GM04503 (cell line): ENCODE results near the gene PDE6G.

Experiments used
- DNase-seq: peaks from one replicate; pipeline ENCODE4 v3.0.0-alpha.2; 2012; ENCODE audit warnings: low read depth

PDE6G gene

DNA sequence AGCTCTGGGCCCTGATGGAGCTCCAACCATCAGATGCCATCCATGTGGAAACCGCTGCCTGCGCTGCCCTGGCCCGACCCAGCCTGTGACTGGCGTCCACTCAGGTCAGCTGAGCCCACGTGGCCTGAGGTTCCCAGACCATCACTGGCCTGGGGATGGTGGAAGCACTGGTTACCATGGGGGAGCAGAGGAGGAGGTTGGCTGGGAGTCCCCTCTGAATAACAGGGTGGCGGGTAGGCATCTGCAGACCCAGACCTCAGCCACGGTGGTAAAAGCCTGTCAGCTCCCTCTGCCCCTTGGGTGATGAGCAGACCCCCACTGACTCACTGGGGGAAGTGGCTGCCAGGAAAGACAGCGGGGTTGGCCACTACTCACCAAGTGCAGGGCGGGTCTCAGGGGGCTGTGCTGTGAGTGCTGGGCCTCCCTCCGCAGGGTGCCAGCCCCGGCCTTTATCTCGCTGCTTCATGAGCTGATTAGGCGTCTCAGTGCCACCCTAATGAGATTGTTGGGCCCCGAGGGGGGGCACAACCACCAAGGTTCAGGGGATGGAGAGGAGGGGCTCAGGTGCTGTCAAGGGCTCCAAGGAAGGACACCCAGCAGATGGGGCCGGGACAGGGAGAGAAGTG is at the start of gene PDE6G:
TSS of gene PDE6G (minus strand) at position 425 of the 626 bp plus-strand sequence. CDS start 3,237 bp downstream, outside the sequence.
- DNase-seq: no peak

DNA sequence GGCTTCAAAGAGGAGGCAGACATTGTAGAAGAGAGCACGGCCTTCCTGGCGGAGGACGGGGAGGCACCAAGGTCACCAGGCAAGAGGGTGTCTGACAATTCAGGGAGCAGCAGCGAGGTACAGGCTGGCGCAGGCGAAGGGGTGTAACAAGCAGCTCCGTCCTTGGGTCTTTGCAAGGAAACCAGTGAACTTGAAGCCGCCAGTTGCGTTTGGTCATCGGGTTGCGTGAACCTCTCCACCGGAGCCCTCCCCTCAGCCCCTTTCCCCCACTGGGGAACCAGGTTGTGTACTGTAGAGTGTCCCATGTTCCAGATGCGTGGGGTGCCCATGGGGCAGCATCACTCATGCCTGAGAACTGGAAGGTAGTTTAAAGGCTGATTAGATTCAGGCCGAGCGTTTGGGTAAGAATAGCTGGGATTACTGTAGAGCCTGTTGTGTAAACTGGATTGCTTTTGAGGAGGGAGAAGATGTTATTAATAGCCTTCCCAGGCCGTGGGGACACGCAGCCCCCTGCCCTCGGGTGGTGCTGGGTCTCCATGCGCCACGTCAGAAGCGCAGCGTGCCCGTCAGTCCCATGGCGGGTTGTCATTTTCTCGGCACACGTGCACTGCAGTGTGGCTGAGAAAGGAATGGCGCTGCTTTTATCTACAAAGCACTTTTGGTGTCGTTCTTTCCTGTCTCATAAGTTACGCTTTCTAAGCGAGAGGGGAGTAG is 49.3 kb upstream of the PDE6G start:
- no peak for DNase-seq

DNA sequence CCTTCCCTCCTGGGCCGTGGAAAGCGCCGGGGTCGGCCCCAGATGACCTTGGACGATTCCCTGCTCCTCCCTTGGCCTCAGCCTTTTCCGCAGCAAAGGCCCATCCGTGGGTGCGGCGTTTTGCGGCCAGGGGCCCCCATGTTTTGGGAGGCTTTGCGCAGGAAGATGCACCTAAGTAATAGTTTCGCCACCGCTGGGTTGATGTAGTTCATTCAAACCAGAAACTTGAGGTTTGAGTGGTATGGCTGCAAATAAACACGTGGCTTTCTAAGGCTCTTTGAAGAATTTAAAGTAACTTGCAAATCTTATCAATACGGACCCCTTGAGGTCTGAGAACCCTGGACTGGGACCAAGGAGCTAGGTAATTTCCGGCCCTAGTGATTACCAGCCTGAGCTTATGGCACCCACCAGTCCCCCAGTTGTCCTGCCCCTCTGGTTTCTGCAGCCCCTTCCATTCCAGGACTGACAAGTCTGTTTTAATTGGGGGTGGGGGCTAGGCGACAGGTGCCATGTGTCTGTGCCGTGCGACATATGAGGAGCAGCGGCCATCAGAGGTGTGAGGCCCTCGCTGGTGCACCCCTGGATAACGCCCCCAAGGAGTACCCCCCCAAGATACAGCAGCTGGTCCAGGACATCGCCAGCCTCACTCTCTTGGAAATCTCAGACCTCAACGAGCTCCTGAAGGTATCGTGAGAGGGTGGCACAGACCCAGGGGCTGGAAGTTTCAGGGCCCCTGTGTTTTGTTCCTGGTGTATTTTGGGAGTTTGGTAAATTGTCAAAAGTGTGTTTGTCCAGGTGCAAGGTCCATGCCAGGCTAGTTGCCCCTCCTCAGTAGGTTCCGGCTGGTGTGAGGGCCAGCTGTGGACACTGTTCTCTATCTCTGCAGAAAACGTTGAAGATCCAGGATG is 47.7 kb upstream of the PDE6G start:
- DNase-seq: no peak

DNA sequence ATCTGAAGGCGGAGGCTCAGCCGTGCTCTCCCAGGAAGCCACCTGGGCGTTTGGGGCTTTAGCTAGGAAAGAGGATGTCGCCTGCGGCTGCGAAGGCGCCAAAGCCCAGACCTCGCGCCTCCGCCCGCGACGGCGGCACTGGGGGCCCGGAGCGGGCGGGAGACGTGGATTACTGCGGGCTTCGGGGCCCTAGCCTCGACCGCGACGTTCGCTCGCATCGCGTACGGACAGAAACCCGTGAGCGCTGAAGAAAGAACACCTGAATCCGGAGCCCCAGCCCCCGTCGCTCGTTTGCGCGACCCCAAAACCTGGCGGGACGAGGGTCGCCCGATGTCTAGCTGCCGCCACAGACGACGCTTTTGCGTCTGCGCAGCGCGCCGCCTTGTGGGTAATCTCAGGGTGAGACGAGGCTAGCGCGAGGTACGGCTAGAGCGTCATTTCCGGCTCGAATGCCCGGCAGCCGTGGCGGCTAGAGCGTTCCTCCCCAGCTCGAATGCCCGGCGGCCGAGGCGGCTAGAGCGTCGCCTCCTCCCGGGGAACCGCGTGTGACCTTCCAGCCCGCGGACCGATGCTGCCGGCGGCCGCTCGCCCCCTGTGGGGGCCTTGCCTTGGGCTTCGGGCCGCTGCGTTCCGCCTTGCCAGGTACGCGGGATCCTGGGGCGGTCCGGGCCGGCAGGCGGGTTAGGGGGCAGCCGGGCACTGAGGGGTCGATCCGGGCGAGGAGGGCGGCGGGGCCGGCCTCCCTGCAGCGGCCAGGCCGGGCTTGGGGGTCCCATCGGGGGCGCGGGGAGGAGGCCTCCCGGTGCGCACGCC is 46.8 kb upstream of the PDE6G start, which contains the start of gene MRPL12:
TSS of gene MRPL12 (plus strand) at position 434 of the 813 bp plus-strand sequence. CDS start at position 569, 135 bp downstream.
- peak; percentile 42 for DNase-seq

DNA sequence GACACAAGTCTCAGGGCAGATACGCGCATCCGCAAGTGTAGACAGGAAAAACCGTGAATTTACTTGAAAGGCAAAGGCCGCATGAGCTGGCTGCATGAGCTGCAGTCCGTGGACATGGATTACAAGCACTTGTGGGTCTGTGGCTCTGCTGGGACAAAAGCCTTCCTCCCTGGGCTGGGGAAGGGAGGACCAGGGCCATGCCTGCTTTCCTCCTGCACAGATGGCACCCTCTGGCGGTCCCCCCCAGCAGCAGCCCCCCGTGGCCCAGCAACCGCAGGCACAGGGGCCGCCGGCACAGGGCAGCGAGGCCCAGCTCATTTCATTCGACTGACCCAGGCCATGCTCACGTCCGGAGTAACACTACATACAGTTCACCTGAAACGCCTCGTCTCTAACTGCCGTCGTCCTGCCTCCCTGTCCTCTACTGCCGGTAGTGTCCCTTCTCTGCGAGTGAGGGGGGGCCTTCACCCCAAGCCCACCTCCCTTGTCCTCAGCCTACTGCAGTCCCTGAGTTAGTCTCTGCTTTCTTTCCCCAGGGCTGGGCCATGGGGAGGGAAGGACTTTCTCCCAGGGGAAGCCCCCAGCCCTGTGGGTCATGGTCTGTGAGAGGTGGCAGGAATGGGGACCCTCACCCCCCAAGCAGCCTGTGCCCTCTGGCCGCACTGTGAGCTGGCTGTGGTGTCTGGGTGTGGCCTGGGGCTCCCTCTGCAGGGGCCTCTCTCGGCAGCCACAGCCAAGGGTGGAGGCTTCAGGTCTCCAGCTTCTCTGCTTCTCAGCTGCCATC is 45.1 kb upstream of the PDE6G start:
- DNase-seq: no peak

DNA sequence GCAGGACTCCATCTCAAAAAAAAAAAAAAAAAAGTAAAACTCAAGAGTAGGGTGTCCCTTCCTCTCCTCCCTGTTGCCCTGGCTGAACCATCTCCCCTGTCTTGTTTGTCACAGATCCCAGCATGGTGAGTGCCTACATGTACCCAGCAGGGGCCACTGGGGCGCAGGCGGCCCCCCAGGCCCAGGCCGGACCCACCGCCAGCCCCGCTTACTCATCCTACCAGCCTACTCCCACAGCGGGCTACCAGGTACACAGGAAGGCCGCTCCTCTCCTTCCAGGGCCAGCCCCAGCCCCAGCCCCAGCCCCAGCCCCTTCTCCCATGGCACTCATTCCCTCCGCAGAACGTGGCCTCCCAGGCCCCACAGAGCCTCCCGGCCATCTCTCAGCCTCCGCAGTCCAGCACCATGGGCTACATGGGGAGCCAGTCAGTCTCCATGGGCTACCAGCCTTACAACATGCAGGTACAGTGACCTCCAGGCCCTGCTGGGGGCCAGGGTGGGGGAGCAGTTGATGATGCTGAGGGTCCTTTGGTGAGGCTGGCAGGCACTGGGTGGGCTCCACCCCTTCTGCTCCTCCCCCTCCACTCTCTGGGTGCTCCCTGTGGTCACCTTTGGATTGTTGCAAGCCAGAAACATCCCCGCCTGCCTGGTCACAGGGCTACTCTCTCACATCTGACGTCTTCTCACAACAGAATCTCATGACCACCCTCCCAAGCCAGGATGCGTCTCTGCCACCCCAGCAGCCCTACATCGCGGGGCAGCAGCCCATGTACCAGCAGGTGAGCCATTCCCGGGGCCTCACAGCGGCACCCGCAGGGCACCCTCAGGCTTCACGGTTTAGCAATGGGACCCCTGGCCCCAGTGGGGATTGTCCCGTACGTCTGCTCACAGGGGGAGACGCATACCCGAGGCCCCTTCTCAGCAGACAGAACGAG is 44.3 kb upstream of the PDE6G start:
- no peak for DNase-seq

DNA sequence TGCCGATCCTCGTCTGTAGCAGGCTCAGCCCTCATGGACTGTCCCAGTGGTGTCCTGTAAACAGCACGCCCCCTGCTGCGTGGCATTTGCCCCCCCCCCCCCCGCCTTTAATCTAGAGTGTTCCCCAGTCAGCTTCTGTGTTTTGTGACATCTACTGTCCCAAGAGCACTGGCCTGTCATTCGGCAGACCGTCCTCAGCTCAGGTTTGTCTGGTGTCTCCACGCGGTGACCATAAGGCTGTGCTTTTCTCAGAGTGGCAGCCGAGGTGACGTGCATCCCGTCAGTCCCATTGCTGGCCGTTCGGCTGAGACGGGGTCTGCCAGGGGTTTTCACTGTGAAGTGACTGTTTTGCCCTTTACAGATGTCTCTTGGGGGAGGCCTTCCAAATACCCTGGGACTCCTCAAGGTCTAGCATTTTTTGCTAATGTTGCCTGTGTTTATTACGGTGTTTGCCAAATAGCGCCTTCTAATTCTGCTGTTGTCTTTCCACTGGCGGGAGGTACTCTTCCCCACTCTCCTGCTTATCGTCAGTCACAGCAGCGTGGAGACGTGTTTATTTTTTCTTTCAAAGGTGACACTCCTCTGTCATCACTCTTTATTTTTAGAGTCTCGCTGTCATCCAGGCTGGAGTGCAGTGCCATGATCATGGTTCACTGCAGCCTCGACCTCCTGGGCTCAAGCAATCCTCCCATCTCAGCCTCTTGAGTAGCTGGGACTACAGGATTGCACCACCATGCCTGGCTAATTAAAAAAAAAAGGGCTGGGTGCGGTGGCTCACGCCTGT is 41.1 kb upstream of the PDE6G start:
- no peak for DNase-seq

DNA sequence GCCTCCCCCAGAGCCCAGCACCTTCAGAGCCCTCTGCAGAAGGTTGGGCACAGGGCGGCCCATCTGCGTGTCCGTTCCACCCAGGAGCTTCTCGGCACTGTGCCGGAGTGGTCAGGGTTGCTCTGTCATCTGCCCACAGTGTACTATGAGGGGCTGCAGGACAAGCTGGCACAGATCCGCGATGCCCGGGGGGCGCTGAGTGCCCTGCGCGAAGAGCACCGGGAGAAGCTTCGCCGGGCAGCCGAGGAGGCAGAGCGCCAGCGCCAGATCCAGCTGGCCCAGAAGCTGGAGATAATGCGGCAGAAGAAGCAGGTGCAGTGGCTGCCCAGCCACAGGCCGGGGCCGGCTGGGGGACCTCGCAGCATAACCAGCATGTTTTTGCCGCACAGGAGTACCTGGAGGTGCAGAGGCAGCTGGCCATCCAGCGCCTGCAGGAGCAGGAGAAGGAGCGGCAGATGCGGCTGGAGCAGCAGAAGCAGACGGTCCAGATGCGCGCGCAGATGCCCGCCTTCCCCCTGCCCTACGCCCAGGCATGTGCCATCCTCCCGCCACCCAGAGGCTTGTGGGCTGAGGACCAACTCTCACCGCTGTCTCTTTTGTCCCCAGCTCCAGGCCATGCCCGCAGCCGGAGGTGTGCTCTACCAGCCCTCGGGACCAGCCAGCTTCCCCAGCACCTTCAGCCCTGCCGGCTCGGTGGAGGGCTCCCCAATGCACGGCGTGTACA is 40.0 kb upstream of the PDE6G start:
- DNase-seq: no peak

DNA sequence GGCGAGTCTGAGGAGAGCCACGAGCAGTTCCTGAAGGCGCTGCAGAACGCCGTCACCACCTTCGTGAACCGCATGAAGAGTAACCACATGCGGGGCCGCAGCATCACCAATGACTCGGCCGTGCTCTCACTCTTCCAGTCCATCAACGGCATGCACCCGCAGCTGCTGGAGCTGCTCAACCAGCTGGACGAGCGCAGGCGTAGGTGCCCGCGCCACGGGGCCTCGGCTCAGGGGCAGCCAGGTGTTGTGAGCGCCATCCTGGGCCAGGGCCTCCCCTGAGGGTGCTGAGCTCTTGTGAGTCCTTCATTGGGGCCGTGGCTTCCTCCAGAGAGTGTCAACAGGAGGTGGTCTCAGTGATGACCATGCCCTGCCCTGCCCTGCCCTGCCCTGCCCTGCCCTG is 39.5 kb upstream of the PDE6G start:
- no peak for DNase-seq

DNA sequence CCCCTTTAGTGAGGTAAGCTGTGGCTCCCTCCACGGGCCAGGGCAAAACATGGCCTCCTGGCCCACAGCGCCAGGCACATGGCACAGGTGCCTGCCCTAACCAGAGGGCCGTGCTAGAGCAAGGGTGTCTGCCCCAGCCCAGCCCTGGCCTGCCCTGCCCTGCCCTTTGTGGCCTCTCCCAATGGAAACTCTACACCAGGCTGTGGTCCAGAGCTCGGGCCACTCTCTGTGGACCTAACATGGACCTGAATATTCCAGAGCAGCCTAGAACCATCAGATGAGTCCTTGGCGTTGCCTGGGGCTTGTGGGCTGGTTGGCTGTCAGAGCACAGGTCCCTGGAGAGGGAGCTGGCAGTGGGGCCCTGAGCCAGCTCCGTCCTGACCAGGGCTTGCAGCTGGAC is 38.9 kb upstream of the PDE6G start:
- DNase-seq: no peak

DNA sequence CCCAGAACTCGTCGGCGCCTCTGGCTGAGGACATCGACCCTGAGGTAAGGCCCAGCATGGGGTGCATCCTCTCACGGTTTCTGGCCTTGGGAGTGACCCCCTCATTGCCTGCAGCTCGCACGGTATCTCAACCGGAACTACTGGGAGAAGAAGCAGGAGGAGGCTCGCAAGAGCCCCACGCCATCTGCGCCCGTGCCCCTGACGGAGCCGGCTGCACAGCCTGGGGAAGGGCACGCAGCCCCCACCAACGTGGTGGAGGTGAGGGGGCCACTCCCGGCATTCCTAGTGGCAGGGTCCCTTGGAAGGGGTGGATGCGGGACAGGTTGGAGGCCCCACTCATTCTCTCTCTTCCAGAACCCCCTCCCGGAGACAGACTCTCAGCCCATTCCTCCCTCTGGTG is 38.5 kb upstream of the PDE6G start:
- no peak for DNase-seq

DNA sequence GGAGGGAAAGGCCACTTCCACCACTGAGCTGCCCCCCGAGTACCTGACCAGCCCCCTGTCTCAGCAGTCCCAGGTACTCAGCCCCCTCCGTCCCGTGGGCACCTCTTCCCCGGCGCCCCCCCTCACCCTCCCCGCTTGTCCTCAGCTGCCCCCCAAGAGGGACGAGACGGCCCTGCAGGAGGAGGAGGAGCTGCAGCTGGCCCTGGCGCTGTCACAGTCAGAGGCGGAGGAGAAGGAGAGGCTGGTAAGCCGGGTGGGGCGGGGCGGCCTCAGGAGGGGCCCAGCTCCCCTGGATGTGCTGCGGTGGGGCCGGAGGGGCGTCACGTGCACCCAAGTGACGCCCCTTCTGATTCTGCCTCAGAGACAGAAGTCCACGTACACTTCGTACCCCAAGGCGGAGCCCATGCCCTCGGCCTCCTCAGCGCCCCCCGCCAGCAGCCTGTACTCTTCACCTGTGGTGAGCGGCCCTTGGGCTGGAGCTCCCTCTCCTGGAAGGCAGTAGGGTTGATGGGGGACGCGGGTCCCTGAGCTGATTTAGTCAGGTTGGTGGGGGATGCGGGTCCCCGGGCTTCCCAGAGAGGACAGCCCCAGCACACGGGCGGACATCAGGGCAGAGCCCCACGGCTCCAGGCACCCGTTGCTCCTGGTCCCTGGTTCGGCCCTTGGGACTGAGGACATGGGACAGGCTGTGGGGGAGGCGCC is 37.3 kb upstream of the PDE6G start:
- DNase-seq: no peak

DNA sequence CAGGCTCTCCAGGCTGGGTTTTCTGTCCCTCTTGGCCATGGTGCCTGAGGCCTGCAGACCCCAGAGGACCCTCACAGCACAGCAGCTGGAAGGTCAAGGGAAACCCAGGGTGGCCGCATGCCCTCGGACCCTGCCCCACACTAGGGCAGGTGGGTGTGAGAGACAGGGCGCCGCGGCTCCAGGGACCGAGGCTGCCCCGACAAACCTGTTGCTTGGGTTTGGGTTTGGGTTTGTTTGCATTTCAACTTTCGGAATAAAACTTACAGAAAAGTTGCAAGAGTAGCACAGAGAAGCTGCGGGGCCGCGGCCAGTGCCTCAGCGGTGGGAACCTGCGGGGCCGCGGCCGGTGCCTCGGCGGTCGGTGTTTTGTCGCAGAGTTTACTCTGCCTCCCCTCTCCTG is 35.3 kb upstream of the PDE6G start:
- DNase-seq: no peak

DNA sequence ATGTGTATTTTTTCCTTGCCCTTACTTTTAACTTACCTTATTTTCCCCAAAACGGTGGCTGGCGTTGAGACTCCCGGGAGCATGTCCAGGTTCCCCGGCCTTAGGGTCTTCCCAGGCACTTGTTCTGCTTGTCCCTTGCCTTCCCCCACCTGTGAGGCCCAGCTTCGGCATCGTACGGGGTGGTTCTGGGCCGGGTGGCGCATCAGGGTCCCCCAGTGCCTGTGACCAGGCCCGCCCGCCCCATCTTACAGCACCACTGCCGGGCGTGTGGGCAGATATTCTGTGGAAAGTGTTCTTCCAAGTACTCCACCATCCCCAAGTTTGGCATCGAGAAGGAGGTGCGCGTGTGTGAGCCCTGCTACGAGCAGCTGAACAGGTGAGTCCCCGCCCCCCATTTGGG is 34.9 kb upstream of the PDE6G start:
- no peak for DNase-seq

DNA sequence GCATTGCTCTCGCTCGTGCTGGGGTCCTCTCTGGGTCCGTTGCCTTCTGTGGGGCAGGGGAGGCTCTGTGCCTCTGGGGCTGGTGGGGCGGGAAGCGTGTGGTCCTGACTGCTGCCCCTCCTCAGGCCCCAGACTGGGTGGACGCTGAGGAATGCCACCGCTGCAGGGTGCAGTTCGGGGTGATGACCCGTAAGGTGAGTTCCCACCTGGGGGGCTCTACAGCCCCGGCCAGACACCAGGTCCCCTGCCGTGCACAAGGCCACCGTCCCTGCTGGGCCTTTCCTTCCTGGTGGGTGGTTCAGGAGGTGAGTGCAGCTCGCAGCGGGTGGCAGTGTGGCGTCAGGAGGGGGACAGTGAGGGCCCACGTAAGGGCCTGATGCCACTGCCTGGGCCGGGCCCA is 34.2 kb upstream of the PDE6G start:
- DNase-seq: no peak

DNA sequence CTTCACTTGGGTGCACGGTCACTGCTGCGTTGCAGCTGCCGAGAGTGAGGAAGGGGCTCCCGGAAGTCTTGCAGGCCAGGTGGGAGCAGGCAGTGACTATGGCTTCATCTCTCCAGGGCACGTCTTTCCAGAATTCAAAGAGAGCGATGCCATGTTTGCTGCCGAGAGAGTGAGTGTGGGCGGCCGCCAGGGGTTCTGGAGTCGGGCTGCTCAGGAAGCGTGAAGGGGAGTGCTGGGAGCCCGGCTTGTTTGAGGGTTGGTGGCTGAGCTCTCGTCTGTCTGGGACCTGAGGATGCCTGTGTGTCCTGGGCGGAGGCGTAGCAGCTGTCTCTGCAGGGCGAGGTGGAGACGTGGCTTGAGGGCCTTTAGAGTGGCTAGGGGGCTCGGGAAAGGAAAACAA is 33.7 kb upstream of the PDE6G start:
- DNase-seq: no peak

DNA sequence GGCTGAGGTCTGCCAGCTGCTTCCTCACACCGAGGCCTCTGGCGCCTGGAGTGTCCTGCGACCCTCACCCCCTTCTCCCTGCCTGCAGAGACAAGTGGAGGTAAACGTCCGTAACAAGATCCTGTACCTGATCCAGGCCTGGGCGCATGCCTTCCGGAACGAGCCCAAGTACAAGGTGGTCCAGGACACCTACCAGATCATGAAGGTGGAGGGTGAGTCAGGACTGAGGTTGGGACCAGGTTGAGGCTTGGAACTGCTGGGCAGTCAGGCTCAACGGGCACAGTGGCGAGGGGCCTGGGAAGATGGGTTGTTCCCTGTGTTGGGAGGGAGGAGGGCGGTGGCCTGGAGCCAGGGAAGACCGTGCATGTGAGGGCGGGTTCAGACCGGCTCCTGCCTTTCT is 32.3 kb upstream of the PDE6G start:
- no peak for DNase-seq
